Measurements from ENCODE around the gene MBLAC1. TPM values are rescaled to one million over a fixed set of nuclear protein-coding genes. Genes with fewer than 3 reads are reported as not detected.

The MBLAC1 gene
- total and polyA plus RNA-seq, 2 of the 4 experiments (the other 2 are of a cell fraction): 0.72 to 1.4 TPM

- Histone ChIP-seq H3K9me1 (ENCODE audit: insufficient read depth, low read length) (no peaks in the 10 kb centered on the region), H3K18ac (ENCODE audit: low read depth, low read length) (no peak overlapping the region; the same call in 1 of the 2 replicates), H3K4me3 (ENCODE audit: insufficient read depth, low read depth, low read length) (peak overlapping the region; percentile 27), H2BK15ac (ENCODE audit: low read depth, low read length) (no peak overlapping the region), H3K27ac (ENCODE audit: insufficient read depth, low read length) (peak overlapping the region; percentile 10), H3K79me1 (ENCODE audit: low read depth in 1 of 2, low read length in 2 of 2) (peaks cover 17 to 38% of the 10 kb centered on the region in 2 experiments), H4K20me1 (ENCODE audit: insufficient read depth, low read length) (no peaks in the 10 kb centered on the region; the same call in 1 of the 2 replicates), H3K9me3 (ENCODE audit: control insufficient read depth, insufficient read depth, low read length) (no peaks in the 10 kb centered on the region), H3K27me3 (ENCODE audit: control insufficient read depth, insufficient read depth, low read length) (no peaks in the 10 kb centered on the region), H2BK5ac (ENCODE audit: low read depth, low read length, poor library complexity, severe bottlenecking) (peak overlapping the region; percentile 29), H2AK9ac (replicated peaks; ENCODE audit: low read depth, low read length, poor library complexity) (peak overlapping the region; percentile 96), H4K5ac (ENCODE audit: low read depth, low read length) (peak overlapping the region; percentile 69), H4K91ac (ENCODE audit: insufficient read depth, low read depth, low read length) (peak overlapping the region; percentile 65), H3K36me3 (ENCODE audit: control insufficient read depth, insufficient read depth, low read length) (peaks cover 6% of the 10 kb centered on the region; the same call in 1 of the 2 replicates), H2BK20ac (ENCODE audit: low read depth, low read length) (no peak overlapping the region), H3K14ac (replicated peaks; ENCODE audit: low read depth, low read length) (peak overlapping the region; percentile 36; the same call in 1 of the 2 replicates), H2AFZ (replicated peaks; ENCODE audit: low read length, poor library complexity) (peak overlapping the region; percentile 94), H2BK120ac (ENCODE audit: low read depth, low read length) (peak overlapping the region; percentile 44; the same call in 1 of the 2 replicates), H3K4me1 (ENCODE audit: control insufficient read depth, insufficient read depth, low read length) (0 out of 2 replicates have a peak, but pooled peaks cover 2% of the 10 kb centered on the region), H3K23ac (ENCODE audit: low read depth, low read length) (peak overlapping the region; percentile 41), H2AK5ac (ENCODE audit: low read depth, low read length) (peak overlapping the region; percentile 29; the same call in 1 of the 2 replicates), H4K8ac (ENCODE audit: low read depth in 2 of 2, low read length in 2 of 2) (peak overlapping the region; percentile 80 to 85), H3K56ac (ENCODE audit: extremely low read depth, insufficient read depth, low read length) (peak overlapping the region; percentile 13; the same call in 1 of the 2 replicates), H3K4ac (ENCODE audit: low read depth, low read length) (peak overlapping the region; percentile 64), H3K9ac (ENCODE audit: low read depth, low read length) (peak overlapping the region; percentile 12; the same call in 1 of the 2 replicates), H3K4me2 (ENCODE audit: low read depth, low read length) (peak overlapping the region; percentile 66)
- CTCF ChIA-PET: interaction anchor here (0.5 to 1.0 kb wide), 3 partner anchors 9 to 58 kb away, joined by 3 to 5 read pairs (median 3); no protein-coding TSS in a partner anchor
- POLR2A ChIA-PET (ENCODE audit: unreplicated experiment): interaction anchor here (0.6 to 0.7 kb wide), 2 partner anchors 45 to 455 kb away, joined by 5 to 6 read pairs; no protein-coding TSS in a partner anchor
- intact Hi-C loops (cut with micrococcal nuclease): no loop called here
- no peak for TF ChIP-seq FOS (IDR thresholded peaks at IDR 0.05; ENCODE audit: low read depth, low read length)
- TF ChIP-seq ELK1 (IDR thresholded peaks at IDR 0.05; ENCODE audit: borderline replicate concordance, low read depth, low read length): no peak
- TF ChIP-seq CTCF (conservative IDR thresholded peaks at IDR 0.05; ENCODE audit: low read depth, low read length): no peak
- no peak for TF ChIP-seq MXI1 (IDR thresholded peaks at IDR 0.05; ENCODE audit: borderline replicate concordance, low read depth, low read length)
- no peak for TF ChIP-seq SMC3 (IDR thresholded peaks at IDR 0.05; ENCODE audit: low read depth, low read length)
- no peak for TF ChIP-seq RCOR1 (IDR thresholded peaks at IDR 0.05; ENCODE audit: insufficient replicate concordance, low read length)
- no peak for TF ChIP-seq RAD21 (IDR thresholded peaks at IDR 0.05; ENCODE audit: low read length)
- no peak for TF ChIP-seq CEBPB (IDR thresholded peaks at IDR 0.05; ENCODE audit: low read depth, low read length)
- TF ChIP-seq RFX5 (IDR thresholded peaks at IDR 0.05; ENCODE audit: low read depth, low read length): no peak
- no peak for TF ChIP-seq MAZ (IDR thresholded peaks at IDR 0.05; ENCODE audit: borderline replicate concordance, low read depth, low read length)
- TF ChIP-seq CHD1 (IDR thresholded peaks at IDR 0.05; ENCODE audit: low read depth, low read length): no peak
- no peak for TF ChIP-seq POLR2A (IDR thresholded peaks at IDR 0.05; ENCODE audit: low read depth, low read length)
- no peak for TF ChIP-seq USF2 (IDR thresholded peaks at IDR 0.05; ENCODE audit: low read depth, low read length)
- TF ChIP-seq BHLHE40 (IDR thresholded peaks at IDR 0.05; ENCODE audit: low read depth, low read length): no peak
- TF ChIP-seq NFE2L2 (IDR thresholded peaks at IDR 0.05; ENCODE audit: low read depth, low read length): no peak
- TF ChIP-seq MAFK (IDR thresholded peaks at IDR 0.05; ENCODE audit: low read depth, low read length): no peak
- no TSS peak for BruUV-seq (replicated peaks)
- WGBS, 2 experiments (ENCODE audit: extremely low coverage in 2 of 2, insufficient read length in 1 of 2): 55% methylated on average over 10 of the region's 14 CpGs; no CpG with 5 or more reads in 1 of the 2 experiments
- no peak for ATAC-seq (ENCODE audit: low read depth)
- no peak for DNase-seq
- dilution Hi-C loops (cut with HindIII; ENCODE audit: low sequenced_read_pairs, unreplicated experiment): no loop called here
- in situ Hi-C loops (cut with MboI; ENCODE audit: low sequenced_read_pairs): no loop called here
These were observed 21.4 kb downstream of the MBLAC1 start for GRCh38 chr7:100148225-100148558.
